Measurements from ENCODE around the gene GSX2.
"Not testable (repeated sequence)": the region's sequence is repeated elsewhere in the genome, so short reads cannot be mapped to it uniquely, and the experiment has no call there.

Gene GSX2

GRCh38 chr4:54099748-54100574, at the start of gene GSX2:
GSX2 (plus strand) TSS chr4:54100163; CDS start chr4:54100345, 182 bp downstream.
- DNase-seq, result peak; percentile 50

- DNase-seq, result no peak
Observed at GRCh38 chr4:54050214-54050904, 49.6 kb upstream of the GSX2 start.

DNA sequence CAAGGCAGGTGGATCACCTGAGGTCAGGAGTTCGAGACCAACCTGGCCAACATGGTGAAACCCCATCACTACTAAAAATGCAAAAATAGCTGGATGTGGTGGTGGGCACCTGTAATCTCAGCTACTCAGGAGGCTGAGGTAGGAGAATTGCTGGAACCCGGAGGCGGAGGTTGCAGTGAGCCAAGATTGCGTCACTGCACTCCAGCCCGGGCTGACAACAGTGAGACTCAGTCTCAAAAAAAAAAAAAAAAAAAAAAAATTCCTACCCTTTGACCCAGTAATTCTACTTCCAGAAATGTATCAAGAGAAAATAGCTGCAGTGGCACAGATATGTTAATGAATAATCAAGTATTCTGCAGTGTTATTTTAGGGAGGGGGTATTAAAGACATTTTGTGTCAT, 46.6 kb upstream of the GSX2 start:
- DNase-seq, result not testable (repeated sequence)

DNA sequence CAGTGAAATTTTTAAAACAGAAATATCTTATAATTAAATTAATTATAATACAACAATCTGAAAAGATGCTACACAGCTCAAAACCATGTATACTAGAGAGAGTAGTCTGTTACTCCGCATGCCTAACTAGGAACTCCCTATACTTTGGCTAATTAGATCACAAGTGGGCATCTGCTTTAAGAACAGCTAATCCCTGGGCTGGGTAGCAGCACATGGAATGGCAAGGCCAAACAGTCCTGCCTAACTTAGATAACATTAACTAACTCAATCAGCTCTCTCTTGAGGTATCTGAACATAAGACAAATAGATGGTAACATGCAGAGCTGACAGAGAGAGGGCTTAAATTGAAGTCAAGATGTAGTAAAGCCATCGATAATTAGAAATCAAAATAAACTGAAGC, 45.5 kb upstream of the GSX2 start:
- no peak for DNase-seq

DNA sequence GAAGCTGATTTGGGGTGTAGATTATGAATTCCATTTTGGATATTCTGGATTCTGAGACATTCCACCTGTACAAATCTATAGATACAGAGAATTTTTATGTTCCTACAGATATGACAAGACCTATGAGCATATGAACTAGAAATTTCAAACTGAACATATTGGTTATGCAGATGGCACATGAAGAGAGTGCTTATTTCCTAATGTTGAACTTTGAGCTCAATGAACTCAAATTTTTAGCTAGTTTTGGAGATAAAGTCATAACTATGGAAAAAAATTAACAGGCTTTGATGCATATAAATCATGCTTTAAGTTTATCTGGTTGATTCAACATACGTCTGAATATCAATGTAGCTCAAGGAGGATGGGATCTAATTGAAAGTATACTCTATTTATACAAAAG, 44.5 kb upstream of the GSX2 start:
- DNase-seq, result no peak

DNA sequence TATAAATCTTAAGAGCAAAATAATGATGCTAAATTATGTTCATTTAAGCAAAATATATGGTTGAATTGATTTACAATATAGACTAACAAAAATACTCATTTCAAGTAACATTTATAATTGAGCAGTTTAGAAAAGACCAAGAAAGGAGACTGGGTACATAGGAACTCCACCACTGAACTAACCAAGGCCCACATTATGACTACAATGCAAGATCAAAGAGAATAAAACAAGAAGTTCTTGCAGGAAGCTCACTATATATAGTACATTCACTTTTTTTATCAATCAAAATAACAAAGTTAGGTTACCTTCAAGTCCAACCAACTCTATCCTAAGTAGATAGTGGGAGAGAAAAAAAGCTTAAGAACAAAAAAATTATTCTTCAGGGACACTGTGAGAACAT, 43.6 kb upstream of the GSX2 start:
- no peak for DNase-seq

DNA sequence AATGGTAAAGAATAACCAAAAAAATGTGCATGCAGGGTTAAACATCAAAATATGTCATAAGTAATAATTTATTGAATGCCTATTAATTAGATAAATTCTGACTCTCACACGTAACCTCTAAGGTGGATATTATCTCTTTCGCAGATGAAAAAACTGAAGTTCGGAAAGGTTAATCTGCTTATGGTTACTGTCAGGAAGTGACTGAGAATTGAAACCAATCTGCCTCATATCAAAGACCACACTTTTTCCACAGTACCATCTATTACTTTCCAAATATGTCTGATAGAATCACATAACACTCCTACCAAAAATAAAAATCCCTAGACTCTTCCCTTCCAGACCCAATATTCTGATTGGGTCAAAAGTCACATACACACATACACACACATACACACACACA, 41.8 kb upstream of the GSX2 start:
- no peak for DNase-seq

DNA sequence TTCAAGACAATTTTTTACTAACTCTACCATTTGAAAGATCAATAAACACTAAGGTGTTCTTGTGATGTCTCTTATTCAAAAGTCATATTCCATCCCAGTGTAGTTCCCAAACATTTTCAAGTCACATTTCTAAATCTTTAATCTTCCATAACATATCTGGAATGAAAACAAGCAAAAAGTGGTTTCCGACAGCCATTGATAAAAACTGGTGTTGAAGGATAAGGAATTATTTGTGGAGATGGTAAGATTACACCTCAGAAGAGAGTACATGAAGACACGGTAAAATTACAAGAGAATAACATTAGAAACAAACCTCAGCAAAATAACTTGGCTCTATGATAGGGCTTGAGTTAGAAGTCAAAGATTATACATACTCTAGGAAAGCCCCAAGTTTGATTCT, 39.8 kb upstream of the GSX2 start:
- DNase-seq, result no peak

DNA sequence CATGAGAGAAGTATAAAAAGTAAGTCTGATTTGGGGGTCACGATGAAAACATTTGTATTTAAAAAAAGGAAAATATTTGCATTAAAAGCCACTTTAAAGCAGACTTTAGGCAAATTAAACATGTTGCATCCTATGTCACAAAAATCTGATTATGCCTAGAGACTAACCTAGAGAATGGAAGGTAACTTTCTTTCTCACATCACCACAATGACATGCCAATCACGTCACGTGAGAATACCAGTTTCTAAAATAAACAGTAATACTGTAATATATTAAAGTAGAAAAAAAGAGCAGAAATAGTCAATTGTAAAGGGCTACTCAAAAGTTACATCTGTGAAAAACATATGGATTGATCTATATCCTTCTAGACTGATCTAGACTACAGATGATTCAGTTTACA, 38.9 kb upstream of the GSX2 start:
- DNase-seq, result no peak

DNA sequence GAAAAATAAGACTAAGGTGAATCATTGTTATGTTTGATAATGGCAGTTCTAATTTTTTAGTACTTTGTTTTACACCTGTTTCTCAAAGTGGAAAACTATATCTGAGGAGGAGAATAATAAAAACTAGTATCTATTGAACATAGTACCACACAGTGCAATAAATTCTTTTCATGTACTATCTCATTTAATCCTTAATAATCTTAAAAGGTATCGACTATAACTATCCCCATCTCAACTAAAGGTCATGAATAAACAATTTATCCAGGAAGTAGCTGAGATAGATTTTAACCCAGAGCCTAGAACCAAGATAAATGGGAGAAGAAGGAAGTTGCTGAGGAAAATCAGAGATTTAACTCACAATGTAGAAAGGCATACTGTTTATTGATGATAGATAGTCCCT, 38.1 kb upstream of the GSX2 start:
- DNase-seq, result no peak

DNA sequence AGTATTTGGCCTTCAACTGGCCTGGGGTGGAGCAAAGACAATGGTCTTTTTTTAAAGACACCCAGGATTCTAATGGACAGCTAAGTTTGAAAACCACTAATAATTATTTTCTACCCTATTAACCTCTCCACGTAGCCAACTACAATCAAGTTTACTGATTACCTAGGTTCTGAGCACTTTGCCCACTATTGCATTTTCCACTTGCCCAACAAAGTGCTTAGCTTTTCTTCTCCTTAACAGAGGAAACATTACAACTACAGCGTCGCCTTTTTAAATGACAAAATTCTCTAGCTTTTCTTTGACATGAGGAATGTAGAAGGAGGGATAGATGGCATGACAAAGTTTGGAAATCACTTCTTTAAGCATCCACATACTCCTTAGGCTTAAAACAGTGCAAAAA, 37.6 kb upstream of the GSX2 start:
- DNase-seq, result no peak

DNA sequence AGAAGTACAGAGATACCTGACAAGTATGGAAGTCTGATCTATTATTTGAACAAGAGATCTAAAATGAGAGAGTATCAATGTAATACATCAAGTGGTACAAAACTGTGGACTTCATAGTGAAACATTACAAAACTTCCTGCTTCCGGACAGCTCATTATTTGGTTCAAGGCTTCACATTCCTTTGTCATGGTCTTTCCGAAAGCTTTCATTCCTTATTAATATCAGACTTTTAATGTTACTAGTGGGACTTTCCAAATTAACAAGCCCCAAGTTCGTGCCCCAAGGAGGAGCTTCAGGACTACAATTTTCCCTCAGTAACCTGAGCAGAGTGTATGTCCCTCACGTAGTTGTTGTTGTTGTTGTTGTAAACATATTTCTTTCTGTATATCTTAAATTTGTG, 36.7 kb upstream of the GSX2 start:
- DNase-seq, result peak; percentile 0

GRCh38 chr4:54063737-54064316, 36.1 kb upstream of the GSX2 start:
- DNase-seq, result peak; percentile 34

DNA sequence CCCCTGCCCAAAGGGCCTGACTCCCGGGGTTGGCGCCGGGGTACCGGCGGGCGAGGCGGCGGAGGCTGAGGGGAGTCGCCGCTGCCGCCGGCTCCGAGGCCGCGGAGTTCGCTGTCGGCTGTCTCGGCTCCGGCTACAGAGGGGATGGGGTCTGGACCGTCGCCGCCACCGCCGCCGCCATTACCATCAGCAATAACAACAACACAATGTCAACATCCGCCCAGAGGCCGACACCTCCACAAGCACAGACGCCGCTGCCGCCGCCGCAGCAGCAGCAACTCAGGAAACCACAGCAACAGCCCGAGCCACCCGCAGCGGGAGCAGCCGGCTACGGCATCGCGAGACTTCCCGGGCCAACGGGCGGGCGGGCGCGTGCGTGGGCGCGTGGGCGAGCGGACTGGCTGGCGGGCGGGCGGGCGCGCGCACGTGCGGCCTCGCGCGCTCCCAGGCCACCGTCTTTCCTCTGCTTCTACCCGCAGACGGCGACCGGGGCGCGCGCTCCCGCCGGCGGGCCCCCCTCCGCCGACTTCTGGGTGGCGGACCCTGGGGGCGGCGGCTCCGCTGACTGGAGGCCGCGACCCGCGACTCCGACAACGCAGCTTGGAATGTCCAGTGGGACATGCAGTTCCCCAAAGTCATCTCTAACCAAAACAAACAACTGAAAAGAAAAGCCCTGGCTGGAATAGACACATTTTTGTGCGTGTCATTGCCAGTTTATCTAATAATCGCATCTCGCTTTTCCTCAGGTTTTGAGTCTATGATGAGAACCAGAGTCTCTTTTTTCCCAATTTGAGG, 35.4 kb upstream of the GSX2 start, which contains the start of gene CHIC2:
TSS of gene CHIC2 (minus strand) at position 289 of the 795 bp plus-strand sequence. CDS start 305 bp downstream, outside the sequence.
- DNase-seq, result peak; percentile 93

DNA sequence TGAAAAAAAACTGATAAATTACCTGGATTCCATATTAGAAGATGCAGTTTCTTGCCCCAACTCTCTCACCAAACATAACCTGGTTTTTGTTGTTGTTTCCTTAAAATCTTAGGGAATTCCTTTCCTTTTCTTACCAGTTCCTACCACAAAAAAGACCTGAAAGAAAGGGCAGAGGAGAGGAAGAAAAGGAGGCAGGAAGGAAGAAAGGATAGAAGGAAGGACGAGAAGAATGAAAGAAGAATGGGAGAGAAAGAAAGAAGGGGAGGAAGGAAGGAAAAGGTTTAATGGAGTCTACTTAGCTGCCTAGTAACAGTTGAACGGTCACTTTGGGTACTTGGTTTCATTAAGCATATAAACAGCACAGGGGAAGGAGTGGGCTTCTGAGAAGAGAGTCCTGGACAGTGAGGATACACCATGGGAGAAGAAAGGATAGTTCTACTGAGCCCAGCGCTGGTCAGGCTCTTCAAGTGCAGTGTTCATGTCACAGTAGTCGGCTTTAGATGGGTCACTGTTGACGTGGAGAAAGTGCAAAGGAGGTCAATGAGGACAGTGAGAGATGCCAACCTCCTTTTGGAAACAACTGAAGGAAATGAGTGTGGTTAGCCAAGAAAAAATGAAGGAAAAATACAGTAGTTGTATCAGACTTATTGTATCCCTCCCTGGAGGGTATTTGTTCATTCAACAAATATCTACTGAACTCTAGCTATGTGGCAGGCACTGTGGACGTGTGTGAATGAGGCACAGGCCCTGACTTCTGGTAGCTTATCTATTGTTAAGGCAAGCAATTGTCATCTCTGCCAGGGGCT, 34.5 kb upstream of the GSX2 start:
- DNase-seq, result peak; percentile 5

DNA sequence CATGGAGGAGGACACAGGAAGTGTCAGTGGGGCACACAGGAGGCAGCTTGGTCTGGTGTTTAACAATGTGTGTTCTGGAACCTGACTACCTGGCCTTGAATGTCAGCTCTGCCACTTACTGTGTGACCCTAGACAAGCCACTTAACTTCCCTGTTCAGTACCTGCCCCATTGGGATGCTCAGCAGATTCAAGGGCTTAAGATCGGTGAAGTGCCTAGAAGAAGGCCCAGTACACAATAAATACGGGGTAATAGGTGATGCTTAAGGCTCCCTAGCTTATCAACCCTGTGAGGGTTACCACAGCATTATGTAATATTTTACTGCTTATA, 33.9 kb upstream of the GSX2 start:
- DNase-seq, result peak; percentile 0

GRCh38 chr4:54066718-54067129, 33.2 kb upstream of the GSX2 start:
- no peak for DNase-seq

DNA sequence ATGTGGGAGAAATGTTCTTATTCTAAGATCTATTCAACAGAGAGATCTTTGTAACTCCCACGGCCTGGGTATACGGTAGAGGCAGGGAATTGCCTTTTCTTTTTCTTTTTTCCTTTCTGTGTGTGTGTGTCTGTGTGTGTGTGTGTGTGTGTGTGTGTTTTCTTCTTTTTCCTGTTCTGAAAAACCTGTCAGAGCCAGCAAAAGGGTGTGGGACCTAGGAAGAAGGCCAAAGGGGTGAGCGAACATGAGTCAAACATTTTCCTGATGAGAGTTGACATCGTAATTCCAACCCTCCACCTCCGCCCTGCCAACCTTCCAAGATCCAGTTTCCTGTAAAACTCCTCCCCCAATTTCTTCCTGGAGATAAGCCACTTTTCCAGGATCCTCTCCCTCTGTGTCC, 32.8 kb upstream of the GSX2 start:
- DNase-seq, result no peak

GRCh38 chr4:54073271-54073880, 26.6 kb upstream of the GSX2 start:
- no peak for DNase-seq

DNA sequence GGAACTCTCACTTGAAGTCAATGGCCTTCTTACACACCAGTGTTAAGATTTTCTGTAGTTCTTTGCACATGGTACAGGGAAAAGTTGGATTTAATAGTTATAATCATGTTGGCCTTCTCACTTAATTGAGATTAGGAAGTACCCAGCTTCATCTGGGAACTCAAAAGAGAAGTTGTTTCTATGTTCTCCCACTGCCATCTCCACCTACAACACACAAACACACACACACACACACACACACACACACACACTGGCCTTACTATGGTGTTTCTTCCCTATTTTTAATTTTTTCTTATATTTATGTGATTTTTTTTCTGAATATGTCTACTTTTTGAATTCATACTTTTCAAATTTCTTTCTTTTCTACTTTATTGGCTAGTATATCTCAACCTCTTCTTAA, 25.6 kb upstream of the GSX2 start:
- DNase-seq, result no peak

- no peak for DNase-seq
Observed at GRCh38 chr4:54076673-54077072, 23.3 kb upstream of the GSX2 start.

DNA sequence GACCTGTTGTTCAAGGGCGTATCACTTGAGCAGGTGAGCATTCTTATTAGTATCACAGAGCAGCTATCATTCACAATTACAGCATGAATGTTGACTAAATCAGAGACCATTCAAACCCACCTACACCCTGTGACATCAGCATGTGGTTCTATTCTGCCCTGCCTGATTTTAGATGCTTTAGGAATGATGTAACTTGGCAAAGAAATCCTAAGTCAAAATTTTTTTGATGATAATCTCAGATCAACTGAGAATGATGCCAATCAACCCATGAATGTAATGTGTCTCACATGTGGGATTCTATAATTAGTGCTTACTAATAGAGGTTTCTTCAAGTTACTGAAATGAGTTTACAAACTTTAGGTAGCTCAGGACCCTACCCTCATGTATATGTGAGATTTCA, 22.2 kb upstream of the GSX2 start:
- no peak for DNase-seq
